CD14-positive monocyte (primary cell): ENCODE data around the gene UGGT1. TPM values are rescaled to one million over a fixed set of nuclear protein-coding genes. Genes with fewer than 3 reads are reported as not detected.

ENCODE experiments used
- DNase-seq, 3 donors: peaks; one replicate each; pipeline ENCODE4 v3.0.0-alpha.2; 2011 to 2022
- H2AFZ ChIP-seq: 2 replicates; pipeline ENCODE4 v1.6.0; 2012; ENCODE audit warnings: mild to moderate bottlenecking, low read depth, low read length, inconsistent platforms; ENCODE audit not compliant: insufficient read depth, poor library complexity, severe bottlenecking
- H3K27ac ChIP-seq, 2 donors: 1 replicate in 1 of 2; 2 replicates in 1 of 2; pipeline ENCODE4 v1.5.1; 2012 to 2013; ENCODE audit warnings: low read length in 2 of 2, control low read depth in 1 of 2, inconsistent platforms in 1 of 2, low read depth in 1 of 2, mild to moderate bottlenecking in 1 of 2
- H3K27me3 ChIP-seq, 2 donors: one replicate each; pipeline versions ENCODE4 v1.6.0 to v1.6.1; 2011 to 2013; ENCODE audit warnings: low read length in 2 of 2; ENCODE audit not compliant: control insufficient read depth in 2 of 2, insufficient read depth in 2 of 2
- H3K36me3 ChIP-seq, 2 donors: replicated peaks in 1 of 2; 1 replicate in 1 of 2; 2 replicates in 1 of 2; pipeline versions ENCODE4 v1.5.1 to v1.6.1; 2012 to 2013; ENCODE audit warnings: low read length in 2 of 2, control low read depth in 1 of 2, inconsistent platforms in 1 of 2, mild to moderate bottlenecking in 1 of 2; ENCODE audit not compliant: insufficient read depth in 2 of 2, control insufficient read depth in 1 of 2
- H3K4me1 ChIP-seq, 2 donors: 1 replicate in 1 of 2; 2 replicates in 1 of 2; pipeline versions ENCODE4 v1.5.1 to v1.6.1; 2012 to 2013; ENCODE audit warnings: low read length in 2 of 2, control low read depth in 1 of 2, inconsistent platforms in 1 of 2, mild to moderate bottlenecking in 1 of 2, moderate library complexity in 1 of 2; ENCODE audit not compliant: insufficient read depth in 2 of 2, control insufficient read depth in 1 of 2
- H3K4me2 ChIP-seq: replicated peaks from 2 replicates; pipeline ENCODE3; 2012; ENCODE audit warnings: low read length, moderate library complexity, mild to moderate bottlenecking; ENCODE audit not compliant: poor library complexity, severe bottlenecking; ENCODE audit errors: extremely low read depth
- H3K4me3 ChIP-seq, 3 experiments: fragments of 200-600 bp in 1 of 3; sonication (generic) in 1 of 3; replicated peaks in 1 of 3; 1 replicate in 2 of 3; 2 replicates in 1 of 3; pipeline ENCODE4 v1.5.1; 2011 to 2013; ENCODE audit warnings: low read length in 3 of 3, mild to moderate bottlenecking in 3 of 3, control low read depth in 2 of 3, low read depth in 2 of 3, inconsistent platforms in 1 of 3, moderate library complexity in 1 of 3
- H3K79me2 ChIP-seq: 2 replicates; pipeline ENCODE4 v1.6.0; 2012; ENCODE audit warnings: mild to moderate bottlenecking, control low read depth, inconsistent platforms, low read length, moderate library complexity; ENCODE audit not compliant: insufficient read depth
- H3K9ac ChIP-seq: 2 replicates; pipeline ENCODE4 v1.6.0; 2017; ENCODE audit warnings: low read length, mild to moderate bottlenecking; ENCODE audit not compliant: insufficient read depth, poor library complexity, severe bottlenecking
- H3K9me3 ChIP-seq, 2 donors: replicated peaks in 1 of 2; 1 replicate in 1 of 2; 2 replicates in 1 of 2; pipeline versions ENCODE4 v1.5.1 to v1.6.1; 2012 to 2013; ENCODE audit warnings: low read length in 2 of 2, control low read depth in 1 of 2; ENCODE audit not compliant: control insufficient read depth in 1 of 2, insufficient read depth in 1 of 2
- H4K20me1 ChIP-seq: 2 replicates; pipeline ENCODE4 v1.6.0; 2012; ENCODE audit warnings: mild to moderate bottlenecking, low read length, control low read depth, moderate library complexity; ENCODE audit not compliant: insufficient read depth
- H3K27ac Mint-ChIP-seq, 7 donors: one replicate each; pipeline ENCODE4 v1.8.0; 2020; ENCODE audit warnings: mild to moderate bottlenecking in 7 of 7, mixed read lengths in 7 of 7, moderate library complexity in 6 of 7, inconsistent platforms in 2 of 7
- H3K27me3 Mint-ChIP-seq, 3 donors: one replicate each; pipeline ENCODE4 v1.8.0; 2021 to 2022; ENCODE audit warnings: low read depth in 3 of 3, mild to moderate bottlenecking in 3 of 3, mixed read lengths in 3 of 3, moderate library complexity in 3 of 3, inconsistent platforms in 1 of 3
- H3K36me3 Mint-ChIP-seq, 2 donors: one replicate each; pipeline ENCODE4 v1.8.0; 2020; ENCODE audit warnings: mixed read lengths in 2 of 2, inconsistent platforms in 1 of 2, mild to moderate bottlenecking in 1 of 2
- H3K4me1 Mint-ChIP-seq: one replicate; pipeline ENCODE4 v1.8.0; 2020; ENCODE audit warnings: mild to moderate bottlenecking, mixed read lengths
- H3K4me3 Mint-ChIP-seq, 2 donors: one replicate each; pipeline ENCODE4 v1.8.0; 2020; ENCODE audit warnings: mild to moderate bottlenecking in 2 of 2, mixed read lengths in 2 of 2, moderate library complexity in 1 of 2
- H3K9me3 Mint-ChIP-seq, 7 donors: one replicate each; pipeline ENCODE4 v1.8.0; 2020 to 2022; ENCODE audit warnings: mixed read lengths in 7 of 7, mild to moderate bottlenecking in 6 of 7, moderate library complexity in 6 of 7, inconsistent platforms in 2 of 7
- CTCF ChIP-seq: fragments of 200-600 bp; IDR thresholded peaks from one replicate; pipeline ENCODE4 v1.8.0; 2022; ENCODE audit warnings: antibody characterized with exemption, mild to moderate bottlenecking
- WGBS: methylation state at CpG from one replicate; pipeline ENCODE4 v1.1.5; 2013; ENCODE audit warnings: missing lambda C conversion rate; ENCODE audit not compliant: insufficient coverage; 5-methylcytosine and 5-hydroxymethylcytosine counted together
- intact Hi-C, 2 donors: fragments of 100-400 bp; cut with micrococcal nuclease; formaldehyde crosslinking; loops; one replicate each; pipeline versions ENCODE4 v1.15.0 to v1.15.1; 2023
- polyA plus RNA-seq, 3 donors: library from polyadenylated mRNA; depleted of rRNA in 1 of 3; unstranded in 2 of 3; stranded (reverse) in 1 of 3; fragments of 300-500 nt in 2 of 3; fragments of >200 nt in 1 of 3; fragmentation: Illumina TruSeq in 2 of 3; gene quantifications; 1 replicate in 2 of 3; 2 replicates in 1 of 3; pipeline ENCODE4 v1.2.3, GENCODE V29; 2012 to 2021

Gene UGGT1
- polyA plus RNA-seq, 3 donors, result 8.7 to 15.8 (median 13.8) TPM

- WGBS, result 54% methylated on average over 2 of the region's 2 CpGs
Observed at GRCh38 chr2:128237081-128237534, 146.1 kb downstream of the UGGT1 start.

GRCh38 chr2:128237911-128238697 is 147.1 kb downstream of the UGGT1 start:
- no peaks in the 10 kb centered on the region for H3K36me3 Mint-ChIP-seq
- H2AFZ ChIP-seq, result no peak overlapping the region
- no peaks in the 10 kb centered on the region for H3K9me3 Mint-ChIP-seq
- no peak overlapping the region for H3K4me3 Mint-ChIP-seq
- peaks cover 4% of the 10 kb centered on the region for H3K4me1 Mint-ChIP-seq
- peaks cover 0 to 3% of the 10 kb centered on the region in 2 donors for H3K4me1 ChIP-seq
- intact Hi-C loops, result no loop called here
- DNase-seq, result no peak
- H3K27me3 ChIP-seq, result no peaks in the 10 kb centered on the region
- H3K27me3 Mint-ChIP-seq, result peaks cover 2 to 5% (median 4%) of the 10 kb centered on the region in 3 donors
- H4K20me1 ChIP-seq, result no peaks in the 10 kb centered on the region
- 87% methylated on average over 3 of the region's 8 CpGs for WGBS
- H3K27ac ChIP-seq, result no peak overlapping the region
- no peak overlapping the region for H3K4me3 ChIP-seq
- no peaks in the 10 kb centered on the region for H3K36me3 ChIP-seq
- no peak overlapping the region for H3K27ac Mint-ChIP-seq
- no peak overlapping the region for H3K9ac ChIP-seq
- H3K79me2 ChIP-seq, result no peaks in the 10 kb centered on the region
- no peak for TF ChIP-seq CTCF
- H3K4me2 ChIP-seq, result no peak overlapping the region
- no peaks in the 10 kb centered on the region for H3K9me3 ChIP-seq

More at GRCh38 chr2:128237081-128237534, 146.1 kb downstream of the UGGT1 start:
- Histone ChIP-seq H4K20me1 (no peaks in the 10 kb centered on the region), H3K27me3 (peaks cover 0 to 7% of the 10 kb centered on the region in 2 donors), H3K36me3 (no peaks in the 10 kb centered on the region), H3K9me3 (no peaks in the 10 kb centered on the region), H3K4me1 (peaks cover 4 to 12% of the 10 kb centered on the region in 2 donors), H3K4me3 (no peak overlapping the region), H3K27ac (no peak overlapping the region), H2AFZ (no peak overlapping the region), H3K4me2 (no peak overlapping the region), H3K9ac (no peak overlapping the region), H3K79me2 (no peaks in the 10 kb centered on the region)
- no peak overlapping the region for H3K4me3 Mint-ChIP-seq
- H3K27ac Mint-ChIP-seq, result no peak overlapping the region
- H3K9me3 Mint-ChIP-seq, result peaks cover 0 to 1% (median 0%) of the 10 kb centered on the region in 7 donors
- peaks cover 6 to 14% (median 8%) of the 10 kb centered on the region in 3 donors for H3K27me3 Mint-ChIP-seq
- intact Hi-C loops, result no loop called here
- H3K4me1 Mint-ChIP-seq, result peaks cover 6% of the 10 kb centered on the region
- DNase-seq, result no peak
- no peak for TF ChIP-seq CTCF
- H3K36me3 Mint-ChIP-seq, result no peaks in the 10 kb centered on the region
